OCI-LY3 (cell line): ENCODE data around the gene KIAA0513.

Experiments
- EZH2phosphoT487 ChIP-seq: fragments of 200-600 bp; shearing (Covaris generic); IDR thresholded peaks from 2 replicates; pipeline ENCODE4 v1.6.1; 2018; ENCODE audit warnings: antibody characterized with exemption, mixed run types, low read depth
- TF ChIP-seq, protein P1 (sequence below): fragments of 200-600, 300-600 bp; sonication (generic); IDR thresholded peaks from 2 replicates; pipeline ENCODE4 v1.5.1; 2014; ENCODE audit warnings: antibody characterized with exemption, low read length, low read depth

DNA sequence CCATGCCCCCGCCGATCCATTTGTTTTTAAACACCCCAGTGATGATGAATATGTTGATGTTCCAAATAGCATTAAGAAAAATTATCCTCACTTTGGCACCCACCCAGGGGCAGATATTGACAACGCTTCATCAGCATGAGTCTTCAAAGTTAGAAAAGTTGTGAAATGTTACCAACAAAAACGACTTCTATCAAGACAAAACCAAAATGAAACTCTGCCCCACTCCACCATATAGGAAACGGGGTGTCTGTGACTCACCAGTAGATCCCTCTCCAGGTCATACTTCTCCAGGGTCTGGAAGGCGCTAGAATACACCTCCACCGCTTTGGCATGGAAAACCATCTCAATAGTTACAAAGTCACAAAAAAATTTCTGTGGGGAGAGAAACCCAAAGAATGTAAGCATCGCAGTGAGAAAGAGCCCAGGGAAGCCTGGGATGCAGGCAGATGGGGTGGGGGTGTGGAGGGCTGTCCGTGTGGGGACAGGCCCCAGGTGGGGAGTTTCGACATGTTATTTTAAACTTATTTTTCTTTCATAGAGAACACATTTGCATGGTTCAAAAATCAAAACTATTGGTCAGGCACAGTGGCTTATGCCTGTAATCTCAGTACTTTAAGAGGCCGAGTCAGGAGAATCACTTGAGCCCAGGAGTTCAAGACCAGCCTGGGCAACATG is 74.5 kb downstream of the KIAA0513 start:
- TF ChIP-seq, protein P1, sequence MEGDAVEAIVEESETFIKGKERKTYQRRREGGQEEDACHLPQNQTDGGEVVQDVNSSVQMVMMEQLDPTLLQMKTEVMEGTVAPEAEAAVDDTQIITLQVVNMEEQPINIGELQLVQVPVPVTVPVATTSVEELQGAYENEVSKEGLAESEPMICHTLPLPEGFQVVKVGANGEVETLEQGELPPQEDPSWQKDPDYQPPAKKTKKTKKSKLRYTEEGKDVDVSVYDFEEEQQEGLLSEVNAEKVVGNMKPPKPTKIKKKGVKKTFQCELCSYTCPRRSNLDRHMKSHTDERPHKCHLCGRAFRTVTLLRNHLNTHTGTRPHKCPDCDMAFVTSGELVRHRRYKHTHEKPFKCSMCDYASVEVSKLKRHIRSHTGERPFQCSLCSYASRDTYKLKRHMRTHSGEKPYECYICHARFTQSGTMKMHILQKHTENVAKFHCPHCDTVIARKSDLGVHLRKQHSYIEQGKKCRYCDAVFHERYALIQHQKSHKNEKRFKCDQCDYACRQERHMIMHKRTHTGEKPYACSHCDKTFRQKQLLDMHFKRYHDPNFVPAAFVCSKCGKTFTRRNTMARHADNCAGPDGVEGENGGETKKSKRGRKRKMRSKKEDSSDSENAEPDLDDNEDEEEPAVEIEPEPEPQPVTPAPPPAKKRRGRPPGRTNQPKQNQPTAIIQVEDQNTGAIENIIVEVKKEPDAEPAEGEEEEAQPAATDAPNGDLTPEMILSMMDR, result no peak
- no peak for TF ChIP-seq EZH2phosphoT487
